GM10266 (cell line): ENCODE data around the gene CDKL2.

ENCODE experiments used
- DNase-seq: peaks from one replicate; pipeline ENCODE4 v3.0.0; 2012; ENCODE audit errors: extremely low spot score
- TF ChIP-seq, protein P1 (sequence below): IDR thresholded peaks from 2 replicates; pipeline ENCODE4 v1.5.1; 2012; ENCODE audit warnings: mild to moderate bottlenecking, low read depth; ENCODE audit not compliant: control insufficient read depth, insufficient read depth; ENCODE audit errors: missing control alignments

CDKL2 gene

DNA sequence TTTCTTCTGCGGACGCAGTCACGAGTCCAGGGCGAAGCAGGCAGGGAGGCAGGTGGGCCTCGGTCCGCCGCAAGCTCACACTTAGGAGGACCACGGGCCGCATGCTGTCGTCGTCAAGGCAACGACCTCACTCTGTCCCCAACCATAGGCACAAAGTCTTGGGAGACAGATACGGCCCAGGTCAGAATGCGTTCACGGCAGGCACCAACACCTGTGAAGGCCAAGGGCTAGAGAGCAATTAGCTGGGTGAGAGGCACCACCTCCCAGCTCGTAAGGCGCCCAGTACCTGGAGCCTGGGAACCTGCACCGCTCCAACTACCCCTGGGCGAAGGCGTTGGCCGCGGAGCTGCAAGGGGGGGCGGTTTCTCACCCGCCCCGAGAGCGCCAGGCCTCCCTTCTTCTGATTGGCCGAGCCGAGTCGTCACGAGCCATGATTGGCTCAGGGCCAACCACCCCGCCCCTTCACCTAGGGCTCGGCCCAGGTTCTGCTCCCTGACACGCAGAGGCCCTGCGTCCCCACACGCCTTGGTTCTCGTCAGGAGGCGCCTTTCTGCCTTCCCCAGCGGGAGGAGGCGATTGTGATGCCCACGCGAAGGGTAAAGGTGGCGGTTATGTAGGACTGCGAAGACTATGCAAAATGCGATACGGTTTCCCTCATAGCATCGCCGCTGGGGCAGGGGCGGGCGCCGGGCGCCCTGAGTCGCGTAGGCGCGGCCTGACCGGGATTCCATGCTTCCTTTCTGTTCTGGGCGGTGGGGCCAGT, at the start of gene CDKL2:
TSS of gene CDKL2 (minus strand) at position 355 of the 763 bp plus-strand sequence. CDS start 4,540 bp downstream, outside the sequence.
- TF ChIP-seq, protein P1, sequence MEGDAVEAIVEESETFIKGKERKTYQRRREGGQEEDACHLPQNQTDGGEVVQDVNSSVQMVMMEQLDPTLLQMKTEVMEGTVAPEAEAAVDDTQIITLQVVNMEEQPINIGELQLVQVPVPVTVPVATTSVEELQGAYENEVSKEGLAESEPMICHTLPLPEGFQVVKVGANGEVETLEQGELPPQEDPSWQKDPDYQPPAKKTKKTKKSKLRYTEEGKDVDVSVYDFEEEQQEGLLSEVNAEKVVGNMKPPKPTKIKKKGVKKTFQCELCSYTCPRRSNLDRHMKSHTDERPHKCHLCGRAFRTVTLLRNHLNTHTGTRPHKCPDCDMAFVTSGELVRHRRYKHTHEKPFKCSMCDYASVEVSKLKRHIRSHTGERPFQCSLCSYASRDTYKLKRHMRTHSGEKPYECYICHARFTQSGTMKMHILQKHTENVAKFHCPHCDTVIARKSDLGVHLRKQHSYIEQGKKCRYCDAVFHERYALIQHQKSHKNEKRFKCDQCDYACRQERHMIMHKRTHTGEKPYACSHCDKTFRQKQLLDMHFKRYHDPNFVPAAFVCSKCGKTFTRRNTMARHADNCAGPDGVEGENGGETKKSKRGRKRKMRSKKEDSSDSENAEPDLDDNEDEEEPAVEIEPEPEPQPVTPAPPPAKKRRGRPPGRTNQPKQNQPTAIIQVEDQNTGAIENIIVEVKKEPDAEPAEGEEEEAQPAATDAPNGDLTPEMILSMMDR, result no peak
- peak; percentile 89 for DNase-seq

DNA sequence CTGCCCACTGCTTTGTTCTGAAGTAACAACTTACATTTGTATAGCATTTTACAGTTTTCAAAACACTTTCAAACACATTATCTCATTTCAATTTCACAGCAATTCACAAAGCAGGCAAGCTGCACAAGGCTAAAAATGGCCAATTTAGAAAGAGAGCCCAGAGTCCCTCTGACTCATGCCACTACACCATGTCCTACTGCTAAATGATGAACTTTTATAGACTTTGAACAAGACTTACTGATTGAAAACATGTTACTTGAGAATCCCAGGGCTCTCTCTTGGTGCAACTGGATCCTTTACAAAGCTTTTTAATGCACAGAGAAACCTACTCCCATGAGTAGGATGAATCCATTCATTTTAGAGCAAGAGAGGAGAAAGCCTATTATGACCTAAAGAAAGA, 48.6 kb upstream of the CDKL2 start:
- DNase-seq, result no peak
- TF ChIP-seq, protein P1, result no peak

DNA sequence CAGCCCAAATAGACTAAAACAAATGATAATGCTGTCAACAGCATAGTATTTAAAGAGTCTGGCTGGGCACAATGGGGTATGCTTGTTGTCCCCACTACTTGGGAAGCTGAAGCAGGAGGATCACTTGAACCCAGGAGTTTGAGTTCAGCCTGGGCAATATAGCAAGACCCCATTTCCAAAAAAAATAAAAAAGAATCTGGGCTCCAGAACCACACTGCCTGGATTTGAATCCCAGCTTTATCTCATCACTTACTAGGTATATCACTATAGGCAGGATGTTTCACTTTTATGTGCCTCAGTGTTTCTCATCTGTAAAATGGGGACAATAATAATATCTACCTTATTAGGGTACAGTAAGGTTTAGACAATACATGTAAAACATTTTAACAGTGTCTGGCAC, 48.1 kb upstream of the CDKL2 start:
- TF ChIP-seq, protein P1, result no peak
- DNase-seq, result no peak

DNA sequence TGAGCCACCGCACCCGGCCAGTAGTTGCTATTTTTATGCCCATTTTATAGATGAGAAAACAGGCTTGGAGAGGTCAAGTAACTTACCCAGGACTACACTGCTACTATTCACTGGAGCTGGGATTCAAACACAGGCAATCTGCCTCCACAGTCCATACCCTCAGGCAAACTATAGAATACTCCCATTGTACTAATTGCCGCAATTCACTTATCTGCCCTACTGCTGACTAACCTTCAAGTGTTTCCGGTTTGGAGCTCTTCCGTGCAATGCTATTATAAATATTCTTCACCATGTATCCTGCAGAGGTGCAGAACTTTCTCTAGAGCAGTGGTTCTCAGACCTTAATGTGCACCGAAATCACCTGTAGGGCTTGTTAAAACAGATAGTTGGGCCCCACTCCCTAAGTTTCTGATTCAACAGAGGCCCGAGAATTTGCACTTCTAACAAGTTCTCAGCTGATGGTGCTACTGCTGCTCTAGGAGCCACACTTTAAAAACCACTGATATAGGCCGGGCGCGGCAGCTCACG, 44.7 kb upstream of the CDKL2 start:
- TF ChIP-seq, protein P1, result no peak
- DNase-seq, result no peak

DNA sequence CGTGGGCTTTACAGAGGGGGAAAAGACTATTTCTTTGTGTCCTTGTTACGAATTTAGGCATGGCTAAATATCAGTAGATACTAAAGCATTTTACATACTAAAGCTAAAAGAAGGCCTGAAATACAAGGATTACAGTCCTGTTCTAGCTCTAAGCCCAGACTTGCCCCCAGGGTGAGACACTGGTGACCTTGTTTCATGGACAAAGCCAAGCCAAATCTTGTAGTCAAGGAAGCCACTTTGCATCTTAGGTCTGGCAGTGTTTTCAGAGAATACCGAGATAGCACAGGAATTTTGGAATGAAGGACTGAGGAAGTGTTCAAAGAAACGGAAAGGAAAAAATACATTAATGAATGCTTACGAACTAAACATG, 43.6 kb upstream of the CDKL2 start:
- TF ChIP-seq, protein P1, result no peak
- no peak for DNase-seq

DNA sequence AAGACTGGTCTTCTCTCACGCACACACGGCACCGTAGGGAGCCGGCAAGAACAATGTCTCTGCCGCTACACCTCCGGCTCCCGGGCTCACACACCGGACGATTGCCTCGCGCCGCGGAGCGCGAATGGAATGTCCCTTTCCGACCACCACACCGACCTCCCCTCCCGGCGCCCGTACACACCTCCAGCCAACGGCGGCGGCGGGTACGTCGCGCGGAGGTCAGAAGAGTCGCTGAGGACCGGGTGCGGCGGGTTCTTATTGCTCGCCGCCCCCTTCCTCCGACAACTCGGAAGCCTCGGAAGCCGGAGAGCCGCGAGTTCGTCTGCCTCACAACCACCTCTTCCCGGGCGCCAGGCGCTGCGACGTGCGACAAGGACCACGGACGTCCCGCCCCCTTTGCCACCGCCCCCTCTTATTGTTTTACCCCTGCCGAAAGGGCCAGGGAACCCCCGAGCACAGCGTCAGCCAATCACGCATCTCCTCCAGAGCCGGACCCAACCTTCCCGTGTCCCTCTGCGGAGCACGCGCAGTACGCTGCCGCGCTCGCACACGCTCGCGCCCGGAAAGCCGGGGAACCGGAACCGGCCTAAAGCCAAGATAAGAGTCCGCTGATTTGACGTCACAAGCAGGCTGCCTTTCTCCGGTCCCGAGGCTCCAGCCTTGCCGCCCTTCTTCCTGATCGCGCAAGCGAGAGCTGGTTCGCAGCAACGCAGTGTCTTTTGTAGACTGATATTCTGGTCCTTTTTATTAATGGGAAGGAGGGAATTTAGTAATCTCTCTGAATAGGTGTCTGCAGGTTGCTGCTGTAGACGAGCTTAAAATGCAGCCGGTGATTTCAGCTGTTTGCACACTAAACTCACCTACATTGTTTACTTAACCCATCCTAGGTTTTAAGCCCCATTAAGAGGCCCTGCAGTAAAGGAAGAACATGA, 43.0 kb upstream of the CDKL2 start, which contains the start of gene G3BP2:
TSS of gene G3BP2 (minus strand) at position 385 of the 932 bp plus-strand sequence. CDS start 11,386 bp downstream, outside the sequence.
- DNase-seq, result peak; percentile 92
- TF ChIP-seq, protein P1, result no peak
